ENCODE measurements around the gene MLN. TPM values are rescaled to one million over a fixed set of nuclear protein-coding genes. Genes with fewer than 3 reads are reported as not detected.

MLN gene
- total RNA-seq, 4 donors from 2014 or later = not detected

DNA sequence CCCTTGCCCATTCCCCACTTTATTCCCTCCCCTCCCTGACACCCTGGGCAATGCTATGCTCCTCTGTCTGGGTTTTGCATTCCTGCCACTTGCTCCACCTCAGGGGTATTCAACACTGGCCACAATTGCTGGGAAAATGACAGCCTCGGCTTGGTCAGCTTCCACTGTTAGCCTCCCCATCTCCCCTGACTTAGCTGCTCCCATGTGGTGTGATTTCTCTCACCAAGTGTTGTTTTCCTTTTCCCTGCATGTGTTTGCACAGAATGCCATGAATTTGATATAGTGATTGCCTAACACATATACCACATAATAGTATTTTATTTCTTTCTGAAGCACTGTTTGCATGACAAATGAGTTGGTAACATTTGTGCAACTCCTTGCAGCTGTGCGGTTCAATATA lies 13.4 kb downstream of the MLN start:
- H3K4me3 ChIP-seq (ENCODE audit: low read depth, poor library complexity, severe bottlenecking) = no peak overlapping the region
- intact Hi-C loops (cut with DNase I; ENCODE audit: low total_unique reads) = no loop called here
- WGBS, 2 donors = 85 to 91% methylated on average over 2 of the region's 2 CpGs
- TF ChIP-seq, protein P1, sequence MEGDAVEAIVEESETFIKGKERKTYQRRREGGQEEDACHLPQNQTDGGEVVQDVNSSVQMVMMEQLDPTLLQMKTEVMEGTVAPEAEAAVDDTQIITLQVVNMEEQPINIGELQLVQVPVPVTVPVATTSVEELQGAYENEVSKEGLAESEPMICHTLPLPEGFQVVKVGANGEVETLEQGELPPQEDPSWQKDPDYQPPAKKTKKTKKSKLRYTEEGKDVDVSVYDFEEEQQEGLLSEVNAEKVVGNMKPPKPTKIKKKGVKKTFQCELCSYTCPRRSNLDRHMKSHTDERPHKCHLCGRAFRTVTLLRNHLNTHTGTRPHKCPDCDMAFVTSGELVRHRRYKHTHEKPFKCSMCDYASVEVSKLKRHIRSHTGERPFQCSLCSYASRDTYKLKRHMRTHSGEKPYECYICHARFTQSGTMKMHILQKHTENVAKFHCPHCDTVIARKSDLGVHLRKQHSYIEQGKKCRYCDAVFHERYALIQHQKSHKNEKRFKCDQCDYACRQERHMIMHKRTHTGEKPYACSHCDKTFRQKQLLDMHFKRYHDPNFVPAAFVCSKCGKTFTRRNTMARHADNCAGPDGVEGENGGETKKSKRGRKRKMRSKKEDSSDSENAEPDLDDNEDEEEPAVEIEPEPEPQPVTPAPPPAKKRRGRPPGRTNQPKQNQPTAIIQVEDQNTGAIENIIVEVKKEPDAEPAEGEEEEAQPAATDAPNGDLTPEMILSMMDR (IDR thresholded peaks at IDR 0.05) = no peak
- no peak for TF ChIP-seq POLR2A (IDR thresholded peaks at IDR 0.05)
- no peak for DNase-seq (ENCODE audit: low spot score in 2 of 2)

DNA sequence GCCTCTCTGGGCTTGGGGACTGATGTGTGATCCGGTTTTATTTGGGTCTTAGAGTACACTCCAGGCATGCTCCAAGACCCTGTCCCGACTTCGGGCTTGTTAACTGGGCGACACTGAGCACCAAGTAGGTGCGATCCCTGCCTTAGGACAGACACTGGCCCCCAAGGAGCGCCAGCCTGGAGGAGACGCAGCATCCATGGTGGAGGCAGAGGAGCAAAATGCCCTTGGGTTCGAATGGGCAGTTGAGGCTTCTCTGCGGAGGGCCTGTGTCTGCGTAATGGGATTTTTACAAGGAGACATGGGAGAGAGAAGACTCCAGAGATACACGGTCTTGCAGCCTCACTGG lies 14.3 kb downstream of the MLN start:
- intact Hi-C loops (cut with DNase I; ENCODE audit: low total_unique reads) = no loop called here
- TF ChIP-seq POLR2A (IDR thresholded peaks at IDR 0.05) = no peak
- TF ChIP-seq, protein P1 (IDR thresholded peaks at IDR 0.05) = no peak
- H3K4me3 ChIP-seq (ENCODE audit: low read depth, poor library complexity, severe bottlenecking) = no peak overlapping the region
- DNase-seq (ENCODE audit: low spot score in 2 of 2) = no peak
- WGBS, 2 donors = 91 to 92% methylated on average over 11 of the region's 11 CpGs

DNA sequence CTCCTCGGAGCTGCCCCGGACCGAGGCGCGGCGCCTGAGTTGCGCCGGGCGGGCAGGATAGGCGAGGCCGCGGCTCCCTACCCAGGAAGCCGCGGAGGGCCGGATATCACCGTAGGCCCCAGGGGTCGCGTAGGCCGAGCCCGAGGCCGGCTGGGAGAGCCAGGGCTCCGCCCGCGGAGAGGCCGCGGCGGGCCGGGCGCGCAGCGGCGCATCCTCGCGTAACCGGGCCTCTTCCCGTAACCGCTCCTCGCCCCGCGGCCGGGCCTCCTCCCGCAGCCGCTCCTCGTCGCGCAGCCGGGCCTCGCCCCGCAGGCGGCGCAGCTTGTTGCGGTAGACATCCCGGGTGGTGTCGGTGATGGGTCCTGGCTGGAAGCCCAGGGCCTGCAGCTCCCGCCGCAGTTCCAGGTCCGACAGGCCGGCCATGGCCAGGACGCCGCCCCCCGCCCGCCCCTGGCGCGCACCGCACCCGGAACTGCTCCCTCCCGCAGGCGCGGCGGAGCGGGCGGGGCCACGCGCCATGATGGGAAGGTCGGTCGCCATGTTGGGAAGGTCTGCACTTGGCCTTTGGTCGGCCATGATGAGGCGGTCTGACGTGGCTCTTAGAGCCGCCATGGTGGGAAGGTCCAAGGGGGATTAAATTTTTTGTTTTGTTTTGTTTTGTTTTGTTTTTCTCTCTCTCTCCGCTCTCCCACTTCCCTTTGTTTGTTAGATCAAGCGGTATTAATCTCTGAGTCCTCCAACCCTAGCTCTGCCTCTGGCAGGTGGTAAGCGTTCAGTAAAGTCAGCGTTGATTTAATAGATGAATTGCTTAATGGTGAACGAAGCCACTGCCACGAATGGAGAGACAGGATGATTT lies 14.9 kb downstream of the MLN start, which contains the start of gene LEMD2:
Gene LEMD2, minus strand, starts transcription at position 437 of the 856 bp plus-strand sequence. Its CDS starts 14 bp downstream, at position 423.
- peak; percentile 90 to 98 for DNase-seq (ENCODE audit: low spot score in 2 of 2)
- H3K4me3 ChIP-seq (ENCODE audit: low read depth, poor library complexity, severe bottlenecking) = peak within 1 kb of the TSS; percentile 60
- intact Hi-C loops (cut with DNase I; ENCODE audit: low total_unique reads) = no loop called here
- TF ChIP-seq POLR2A (IDR thresholded peaks at IDR 0.05) = peak in 1 of 2 donors; percentile 81
- TF ChIP-seq, protein P1 (IDR thresholded peaks at IDR 0.05) = no peak
- 5 to 22% methylated on average over 16 to 73 of the region's 86 CpGs for WGBS, 2 donors

DNA sequence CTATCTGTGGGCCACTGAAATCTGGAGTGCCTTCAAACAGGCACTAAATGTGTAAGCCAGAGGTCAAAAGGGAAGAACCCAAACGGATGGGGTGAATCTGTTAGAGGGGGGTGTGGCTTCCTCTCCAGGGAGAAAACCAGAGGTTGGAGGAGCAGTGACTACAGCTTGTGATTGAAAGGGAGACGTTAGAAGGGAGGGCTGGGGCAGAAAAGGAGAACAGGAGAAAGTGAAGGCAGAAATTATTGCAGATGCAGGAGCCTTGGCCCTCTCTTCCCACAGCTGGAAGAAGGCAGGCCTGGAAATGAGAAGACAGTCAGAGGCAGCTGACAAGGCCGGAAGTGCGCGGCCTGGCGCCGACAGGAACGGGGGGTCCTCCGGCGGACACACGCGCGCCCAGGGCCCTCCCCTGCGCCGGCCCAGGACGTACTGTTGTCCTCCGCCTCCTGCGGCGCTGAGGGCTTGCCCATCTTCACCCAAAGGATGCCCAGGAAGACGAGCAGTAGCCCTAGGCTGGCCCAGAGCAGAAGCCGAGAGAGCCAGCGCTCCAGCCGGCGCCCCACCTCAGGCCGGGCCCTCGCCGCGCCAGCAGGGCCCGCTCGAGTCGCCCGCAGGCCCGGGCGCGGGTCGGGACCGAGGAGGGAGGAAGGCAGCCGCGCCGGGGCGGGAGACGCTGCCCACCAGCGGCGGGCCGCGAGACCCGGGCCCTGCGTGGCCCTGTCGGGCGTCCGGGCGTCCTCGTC lies 15.7 kb downstream of the MLN start:
- DNase-seq (ENCODE audit: low spot score in 2 of 2) = peak; percentile 73 to 96
- intact Hi-C loops (cut with DNase I; ENCODE audit: low total_unique reads) = no loop called here
- 0 to 2% methylated on average over 21 to 52 of the region's 53 CpGs for WGBS, 2 donors
- TF ChIP-seq, protein P1 (IDR thresholded peaks at IDR 0.05) = no peak
- TF ChIP-seq POLR2A (IDR thresholded peaks at IDR 0.05) = no peak
- peak overlapping the region; percentile 60 for H3K4me3 ChIP-seq (ENCODE audit: low read depth, poor library complexity, severe bottlenecking)

DNA sequence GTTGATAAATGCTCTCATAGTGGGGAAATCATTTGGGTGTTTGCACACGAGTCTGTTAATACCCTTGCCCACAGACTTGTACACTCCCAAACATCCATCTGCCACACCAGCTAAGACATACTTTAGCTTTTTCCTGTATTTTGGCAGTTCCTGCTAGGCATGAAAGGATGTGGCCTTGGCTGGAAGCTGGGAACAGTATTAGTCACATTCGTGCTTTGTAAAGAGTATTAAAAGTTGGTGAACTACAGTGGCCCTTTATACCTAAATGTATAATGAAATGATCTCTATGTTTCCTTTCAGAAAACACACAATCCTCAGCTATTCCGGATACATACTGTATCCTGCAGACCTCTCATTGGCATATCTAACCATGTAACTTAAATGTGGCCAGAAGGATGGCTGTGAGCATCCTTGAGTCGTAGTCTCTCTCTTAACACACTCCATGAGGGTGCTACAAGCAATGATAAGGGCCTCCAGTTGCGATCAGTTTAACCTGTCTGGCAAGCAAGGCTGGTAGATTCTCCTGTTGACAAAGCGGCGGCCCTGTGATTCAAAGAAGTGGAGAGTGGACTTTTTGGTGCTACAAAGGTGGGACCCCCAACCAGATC lies 16.4 kb downstream of the MLN start:
- no peak for DNase-seq (ENCODE audit: low spot score in 2 of 2)
- TF ChIP-seq, protein P1 (IDR thresholded peaks at IDR 0.05) = no peak
- TF ChIP-seq POLR2A (IDR thresholded peaks at IDR 0.05) = no peak
- H3K4me3 ChIP-seq (ENCODE audit: low read depth, poor library complexity, severe bottlenecking) = peak overlapping the region; percentile 60
- WGBS, 2 donors = 25 to 28% methylated on average over 7 of the region's 7 CpGs
- intact Hi-C loops (cut with DNase I; ENCODE audit: low total_unique reads) = no loop called here
